NB4 (cell line): Measurements from ENCODE around the gene CDPF1.

Experiments used
- DNase-seq: peaks from one replicate; pipeline ENCODE4 v3.0.0; 2010; ENCODE audit warnings: low read depth
- H3K4me3 ChIP-seq: one replicate; pipeline ENCODE4 v1.5.1; 2011; ENCODE audit warnings: mild to moderate bottlenecking, low read depth, low read length, moderate library complexity
- CTCF ChIP-seq: IDR thresholded peaks from one replicate; pipeline ENCODE4 v1.5.1; 2012; ENCODE audit warnings: low read depth, low read length
- MAX ChIP-seq: IDR thresholded peaks from 2 replicates; pipeline ENCODE4 v1.6.1; 2011; ENCODE audit warnings: low read depth, low read length
- MYC ChIP-seq: IDR thresholded peaks from 2 replicates; pipeline ENCODE4 v1.6.1; 2011; ENCODE audit warnings: low read depth, low read length
- POLR2A ChIP-seq: IDR thresholded peaks from 2 replicates; pipeline ENCODE4 v1.6.1; 2011; ENCODE audit warnings: mild to moderate bottlenecking; ENCODE audit not compliant: insufficient read length; ENCODE audit errors: extremely low read depth

The CDPF1 gene

GRCh38 chr22:46238541-46238940 is 11.6 kb downstream of the CDPF1 start:
- no peak for DNase-seq
- H3K4me3 ChIP-seq, result no peak overlapping the region
- TF ChIP-seq MYC, result no peak
- TF ChIP-seq CTCF, result no peak
- TF ChIP-seq MAX, result no peak
- no peak for TF ChIP-seq POLR2A

GRCh38 chr22:46237453-46238124 is 12.5 kb downstream of the CDPF1 start:
- no peak for DNase-seq

GRCh38 chr22:46234969-46235368 is 15.1 kb downstream of the CDPF1 start:
- H3K4me3 ChIP-seq, result no peak overlapping the region
- no peak for DNase-seq
- TF ChIP-seq POLR2A (no peak), CTCF (no peak), MAX (no peak), MYC (no peak)

More at GRCh38 chr22:46237453-46238124, 12.5 kb downstream of the CDPF1 start:
- TF ChIP-seq CTCF (no peak), POLR2A (no peak), MAX (no peak), MYC (no peak)
- H3K4me3 ChIP-seq, result no peak overlapping the region

- no peak for TF ChIP-seq POLR2A
- no peak for TF ChIP-seq CTCF
- TF ChIP-seq MAX, result no peak
- no peak for TF ChIP-seq MYC
- H3K4me3 ChIP-seq, result no peak overlapping the region
- peak; percentile 76 for DNase-seq
Observed at GRCh38 chr22:46233231-46233630, 16.9 kb downstream of the CDPF1 start.

GRCh38 chr22:46230262-46230901 is 19.7 kb downstream of the CDPF1 start:
- DNase-seq, result no peak
- H3K4me3 ChIP-seq, result no peak overlapping the region
- TF ChIP-seq POLR2A (no peak), MAX (no peak), MYC (no peak), CTCF (no peak)
